ENCODE measurements around the gene TFRC.
"Not testable (repeated sequence)": the region's sequence is repeated elsewhere in the genome, so short reads cannot be mapped to it uniquely, and the experiment has no call there.

The TFRC gene

DNA sequence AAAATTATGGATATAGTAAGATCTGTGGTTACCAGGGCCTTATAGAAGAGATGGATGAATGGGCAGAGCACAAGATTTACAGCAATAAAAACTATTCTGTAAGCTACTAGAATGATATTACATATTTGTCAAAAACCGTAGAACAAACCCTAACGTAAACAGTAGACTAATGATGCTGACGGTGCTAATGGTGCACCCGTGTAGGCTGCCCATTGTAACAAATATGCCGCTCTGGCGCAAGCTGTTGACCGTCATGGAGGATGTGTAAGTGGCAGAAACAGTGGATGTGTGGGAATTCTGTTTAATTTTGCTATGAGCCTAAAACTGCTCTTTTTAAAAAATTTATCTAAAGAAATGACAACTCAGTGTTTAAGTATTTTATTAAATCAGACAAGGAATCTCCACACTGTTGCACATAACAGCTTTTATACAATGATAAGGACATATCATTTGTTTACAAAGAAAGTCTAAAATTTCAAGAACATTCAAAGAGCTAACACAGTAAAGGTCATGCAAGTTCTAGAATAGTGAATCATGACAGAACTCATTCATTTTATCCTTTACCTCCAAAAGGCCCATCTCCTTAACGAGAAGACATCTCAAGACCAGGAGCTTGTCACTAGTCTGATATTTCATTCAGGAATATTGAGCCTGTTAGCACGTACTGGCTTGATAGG, 32.8 kb downstream of the TFRC start:
- H3K36me3 Mint-ChIP-seq (ENCODE audit: low read depth), result peaks cover 89% of the 10 kb centered on the region
- H3K4me1 Mint-ChIP-seq (ENCODE audit: low read depth), result peaks cover 6% of the 10 kb centered on the region
- no peak overlapping the region for H3K27ac Mint-ChIP-seq
- intact Hi-C loops (cut with micrococcal nuclease), result no loop called here
- H3K27me3 Mint-ChIP-seq, result no peaks in the 10 kb centered on the region
- H3K4me3 Mint-ChIP-seq, result no peak overlapping the region
- no peaks in the 10 kb centered on the region for H3K9me3 Mint-ChIP-seq

DNA sequence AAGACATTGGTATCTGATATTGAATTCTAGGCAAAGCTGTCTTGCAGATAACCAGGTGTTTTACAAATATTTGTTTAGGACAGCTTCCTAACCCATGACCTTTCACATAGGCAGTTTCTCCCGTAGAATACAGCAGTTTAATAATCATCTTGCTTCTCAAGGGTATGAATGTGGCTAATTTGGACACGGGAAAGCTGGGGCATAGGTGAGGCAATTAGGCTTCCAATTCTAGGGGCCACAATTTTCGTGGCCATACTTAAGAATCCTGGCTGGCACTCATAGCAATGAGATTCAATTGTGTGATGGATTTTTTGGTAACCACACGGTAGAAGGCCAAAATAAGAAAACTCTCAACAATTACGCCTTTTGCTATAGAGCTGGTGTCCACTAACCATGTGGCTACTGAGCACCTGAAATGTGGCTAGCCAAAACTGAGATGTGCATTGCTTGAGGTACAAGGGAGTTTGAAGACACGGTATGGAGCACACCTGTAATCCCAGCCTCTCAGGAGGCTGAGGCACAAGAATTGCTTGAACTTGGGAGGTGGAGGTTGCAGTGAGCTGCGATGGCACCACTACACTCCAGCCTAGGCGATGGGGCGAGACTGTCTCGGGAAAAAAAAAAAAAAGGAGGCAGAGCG, 34.4 kb downstream of the TFRC start:
- intact Hi-C loops (cut with micrococcal nuclease), result no loop called here
- no peak overlapping the region for H3K27ac Mint-ChIP-seq
- no peak overlapping the region for H3K4me3 Mint-ChIP-seq
- H3K27me3 Mint-ChIP-seq, result no peaks in the 10 kb centered on the region
- H3K4me1 Mint-ChIP-seq (ENCODE audit: low read depth), result peaks cover 3% of the 10 kb centered on the region
- H3K36me3 Mint-ChIP-seq (ENCODE audit: low read depth), result peaks cover 74% of the 10 kb centered on the region
- no peaks in the 10 kb centered on the region for H3K9me3 Mint-ChIP-seq

DNA sequence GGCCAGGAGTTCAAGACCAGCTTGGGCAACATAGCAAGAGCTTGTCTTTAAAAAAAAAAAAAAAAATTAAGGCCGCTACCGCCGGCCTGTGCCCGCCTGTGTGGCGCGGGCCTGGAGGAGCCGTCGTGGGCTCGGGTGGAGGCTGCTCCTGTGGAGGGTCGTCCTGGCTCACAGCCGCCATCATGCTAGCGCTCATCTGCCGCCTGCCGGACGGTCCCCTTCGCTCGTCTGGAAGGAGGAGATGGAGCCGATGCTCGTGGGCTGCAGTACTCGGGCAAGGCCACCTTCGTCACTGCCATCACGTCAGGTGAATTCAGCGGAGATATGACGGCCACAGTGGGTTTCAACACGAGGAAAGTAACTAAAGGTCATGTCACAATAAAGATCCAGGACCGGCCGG, 37.4 kb downstream of the TFRC start:
- H3K4me3 Mint-ChIP-seq, result no peak overlapping the region
- H3K27me3 Mint-ChIP-seq, result no peaks in the 10 kb centered on the region
- no peaks in the 10 kb centered on the region for H3K4me1 Mint-ChIP-seq (ENCODE audit: low read depth)
- peaks cover 46% of the 10 kb centered on the region for H3K36me3 Mint-ChIP-seq (ENCODE audit: low read depth)
- intact Hi-C loops (cut with micrococcal nuclease), result no loop called here
- peaks cover 11% of the 10 kb centered on the region for H3K9me3 Mint-ChIP-seq
- H3K27ac Mint-ChIP-seq, result no peak overlapping the region

DNA sequence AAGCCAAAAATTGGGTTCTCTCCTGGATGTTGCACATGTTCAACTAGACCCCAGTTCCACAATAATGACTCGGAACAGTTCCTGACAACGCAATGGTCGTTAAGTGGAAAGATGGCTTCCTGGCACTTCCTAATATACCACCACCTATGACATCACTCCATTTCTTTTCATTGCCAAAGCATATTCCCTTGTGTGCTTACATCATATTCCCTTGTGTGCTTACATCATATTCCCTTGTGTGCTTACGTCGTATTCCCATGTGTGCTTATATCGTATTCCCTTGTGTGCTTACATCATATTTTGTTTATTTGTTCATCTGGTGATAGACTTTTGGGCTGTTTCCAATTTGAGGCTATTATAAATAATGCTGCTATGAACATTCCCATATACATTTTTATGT, 39.2 kb downstream of the TFRC start:
- no peaks in the 10 kb centered on the region for H3K27me3 Mint-ChIP-seq
- no peak overlapping the region for H3K4me3 Mint-ChIP-seq
- H3K9me3 Mint-ChIP-seq, result peaks cover 11% of the 10 kb centered on the region
- H3K27ac Mint-ChIP-seq, result no peak overlapping the region
- peaks cover 28% of the 10 kb centered on the region for H3K36me3 Mint-ChIP-seq (ENCODE audit: low read depth)
- H3K4me1 Mint-ChIP-seq (ENCODE audit: low read depth), result no peaks in the 10 kb centered on the region
- intact Hi-C loops (cut with micrococcal nuclease), result no loop called here

DNA sequence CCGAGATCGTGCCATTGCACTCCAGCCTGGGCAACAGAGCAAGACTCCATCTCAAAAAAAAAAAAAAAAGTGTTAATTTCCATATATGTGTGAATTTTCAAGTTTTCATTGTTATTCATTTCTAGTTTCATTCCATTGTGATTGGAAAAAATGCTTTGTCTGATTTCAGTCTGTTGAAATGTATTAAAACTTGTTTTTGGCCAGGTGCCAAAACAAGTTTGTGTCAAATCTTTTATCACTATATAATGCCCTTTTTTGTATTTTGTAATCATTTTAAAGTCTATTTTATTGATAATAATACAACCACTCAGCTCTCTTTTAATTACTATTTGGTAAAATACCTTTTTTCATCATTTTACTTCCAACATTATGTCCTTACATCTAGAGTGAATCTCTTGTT, 42.5 kb downstream of the TFRC start:
- Mint-ChIP-seq H3K4me1 (ENCODE audit: low read depth) (no peaks in the 10 kb centered on the region), H3K4me3 (no peak overlapping the region), H3K36me3 (ENCODE audit: low read depth) (peaks cover under 1% of the 10 kb centered on the region), H3K27ac (no peak overlapping the region), H3K9me3 (peaks cover 11% of the 10 kb centered on the region), H3K27me3 (no peaks in the 10 kb centered on the region)
- intact Hi-C loops (cut with micrococcal nuclease), result no loop called here

DNA sequence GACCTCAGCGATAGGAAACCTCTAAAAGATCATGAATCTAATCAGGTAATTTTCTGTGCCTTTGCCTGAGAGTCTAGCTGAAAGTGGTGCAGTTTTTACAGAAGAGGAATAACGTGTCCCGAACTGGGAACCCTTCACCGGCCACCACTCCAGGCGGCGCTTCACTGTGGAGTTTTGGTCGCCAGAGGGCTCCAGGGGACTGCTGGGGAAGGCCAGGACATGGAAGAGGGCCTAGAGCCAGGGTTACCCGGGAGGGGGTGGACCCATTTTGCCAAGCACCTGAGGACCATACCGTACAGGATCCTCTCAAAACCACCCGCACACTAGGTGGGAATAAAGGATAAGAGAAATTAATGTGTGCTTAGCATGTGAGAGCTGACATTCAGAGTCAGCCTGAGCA, 55.8 kb downstream of the TFRC start:
- H3K4me1 Mint-ChIP-seq (ENCODE audit: low read depth); H3K4me3 Mint-ChIP-seq; H3K9me3 Mint-ChIP-seq; H3K36me3 Mint-ChIP-seq (ENCODE audit: low read depth); intact Hi-C loops (cut with micrococcal nuclease); H3K27ac Mint-ChIP-seq: not testable (repeated sequence)
- peaks cover 17% of the 10 kb centered on the region for H3K27me3 Mint-ChIP-seq

DNA sequence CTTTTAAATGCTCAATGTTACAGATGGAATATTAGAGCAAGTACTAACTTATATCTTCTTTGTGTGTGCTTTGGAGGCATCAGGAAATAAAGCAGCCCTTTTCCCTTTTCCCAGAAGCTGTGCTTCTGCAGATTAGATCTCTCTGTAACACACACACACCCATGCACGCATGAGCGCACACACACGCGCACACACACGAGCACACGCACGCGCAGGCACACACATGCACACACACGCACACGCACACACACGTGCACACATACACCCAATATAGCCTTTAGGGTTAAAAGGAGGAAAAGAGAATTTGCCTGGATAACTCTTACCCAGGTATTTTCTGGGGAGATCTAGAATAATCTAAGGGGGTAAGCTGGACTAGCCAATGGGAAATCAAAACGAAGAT, 56.9 kb downstream of the TFRC start:
- Mint-ChIP-seq H3K27ac (no peak overlapping the region), H3K27me3 (peaks cover 17% of the 10 kb centered on the region), H3K4me3 (no peak overlapping the region), H3K9me3 (no peaks in the 10 kb centered on the region), H3K4me1 (ENCODE audit: low read depth) (peaks cover 6% of the 10 kb centered on the region), H3K36me3 (ENCODE audit: low read depth) (no peaks in the 10 kb centered on the region)
- intact Hi-C loops (cut with micrococcal nuclease), result no loop called here

DNA sequence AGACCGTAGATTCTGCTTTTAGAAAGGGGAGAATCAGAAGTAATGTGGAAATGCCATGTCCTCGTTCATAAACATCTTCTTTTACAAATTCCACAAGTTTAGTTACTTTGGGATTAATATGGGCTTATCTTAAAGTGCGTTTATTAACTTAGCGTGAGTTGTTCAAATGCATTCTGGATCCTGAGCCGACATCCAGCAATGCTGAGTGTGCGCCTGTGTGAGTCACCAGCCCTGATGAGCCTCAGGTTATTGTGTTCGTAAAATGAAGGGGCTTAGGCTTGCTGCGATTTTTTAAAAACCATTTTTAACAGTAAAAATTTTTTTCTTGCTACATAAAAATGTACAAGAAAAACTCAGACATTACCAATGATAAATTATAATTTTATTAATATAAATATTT, 57.9 kb downstream of the TFRC start:
- no peaks in the 10 kb centered on the region for H3K9me3 Mint-ChIP-seq
- no peak overlapping the region for H3K4me3 Mint-ChIP-seq
- no peaks in the 10 kb centered on the region for H3K36me3 Mint-ChIP-seq (ENCODE audit: low read depth)
- H3K27ac Mint-ChIP-seq, result no peak overlapping the region
- H3K4me1 Mint-ChIP-seq (ENCODE audit: low read depth), result peaks cover 11% of the 10 kb centered on the region
- peaks cover 13% of the 10 kb centered on the region for H3K27me3 Mint-ChIP-seq
- intact Hi-C loops (cut with micrococcal nuclease), result no loop called here

DNA sequence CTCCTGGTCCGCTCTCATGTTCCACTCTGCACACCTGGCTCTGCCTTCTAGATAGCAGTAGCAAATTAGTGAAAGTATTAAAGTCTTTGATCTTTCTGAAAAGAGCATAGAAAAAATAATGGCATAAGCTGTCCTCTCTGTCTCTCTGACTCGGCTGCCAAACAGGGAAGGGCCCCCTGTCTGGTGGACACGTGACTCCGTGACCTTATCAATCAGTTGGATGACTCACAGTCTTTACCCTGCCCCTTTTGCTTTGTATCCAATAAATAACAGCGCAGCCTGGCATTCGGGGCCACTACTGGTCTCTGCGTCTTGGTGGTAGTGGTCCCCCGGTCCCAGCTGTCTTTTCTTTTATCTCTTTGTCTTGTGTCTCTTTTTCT, 59.4 kb downstream of the TFRC start:
- intact Hi-C loops (cut with micrococcal nuclease); H3K9me3 Mint-ChIP-seq; H3K4me3 Mint-ChIP-seq; H3K27ac Mint-ChIP-seq; H3K36me3 Mint-ChIP-seq (ENCODE audit: low read depth): not testable (repeated sequence)
- H3K4me1 Mint-ChIP-seq (ENCODE audit: low read depth), result peaks cover 11% of the 10 kb centered on the region
- peaks cover 13% of the 10 kb centered on the region for H3K27me3 Mint-ChIP-seq

DNA sequence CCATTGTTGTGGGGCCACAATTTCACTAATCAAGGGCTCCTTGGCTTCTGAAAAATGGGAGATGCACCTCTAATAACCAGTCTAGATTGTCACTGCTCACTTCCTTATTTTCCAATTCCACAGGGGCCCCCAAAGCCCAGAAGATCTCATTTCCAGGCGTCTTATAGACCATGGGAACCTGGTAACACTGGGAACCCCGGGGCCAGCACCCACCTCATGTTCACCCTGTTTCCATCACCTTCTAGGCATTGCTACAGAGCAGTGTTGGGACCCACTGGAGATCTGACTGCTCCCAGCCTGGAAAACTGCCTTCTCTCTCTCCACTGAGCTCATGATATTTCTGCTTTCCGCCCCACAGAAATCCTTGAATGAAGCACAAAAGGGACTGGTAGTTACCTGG, 61.5 kb downstream of the TFRC start:
- no peaks in the 10 kb centered on the region for H3K36me3 Mint-ChIP-seq (ENCODE audit: low read depth)
- no peak overlapping the region for H3K4me3 Mint-ChIP-seq
- no peaks in the 10 kb centered on the region for H3K9me3 Mint-ChIP-seq
- intact Hi-C loops (cut with micrococcal nuclease), result no loop called here
- H3K27ac Mint-ChIP-seq, result no peak overlapping the region
- peaks cover 11% of the 10 kb centered on the region for H3K4me1 Mint-ChIP-seq (ENCODE audit: low read depth)
- H3K27me3 Mint-ChIP-seq, result peaks cover 11% of the 10 kb centered on the region

DNA sequence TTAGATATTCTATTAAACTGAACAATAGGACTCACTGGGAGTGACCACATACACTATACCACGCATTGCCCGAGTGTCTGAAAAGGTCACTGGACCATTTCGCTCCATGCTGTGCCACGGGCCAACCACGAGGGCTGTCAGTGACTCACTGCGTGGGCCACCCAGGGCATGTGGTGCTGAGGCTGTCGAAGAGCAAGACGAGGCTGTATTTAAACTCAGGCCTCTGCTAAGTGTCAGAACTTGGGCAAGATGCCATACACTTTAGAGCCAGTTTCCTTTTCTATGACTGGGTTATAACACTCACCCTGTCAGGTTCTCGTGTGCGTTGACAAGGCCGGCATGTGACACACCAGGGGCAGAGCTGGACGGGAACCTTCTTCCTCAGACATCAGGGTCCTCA, 62.3 kb downstream of the TFRC start:
- intact Hi-C loops (cut with micrococcal nuclease); H3K9me3 Mint-ChIP-seq; H3K36me3 Mint-ChIP-seq (ENCODE audit: low read depth); H3K4me3 Mint-ChIP-seq; H3K27ac Mint-ChIP-seq: not testable (repeated sequence)
- peaks cover 11% of the 10 kb centered on the region for H3K4me1 Mint-ChIP-seq (ENCODE audit: low read depth)
- peaks cover 11% of the 10 kb centered on the region for H3K27me3 Mint-ChIP-seq

DNA sequence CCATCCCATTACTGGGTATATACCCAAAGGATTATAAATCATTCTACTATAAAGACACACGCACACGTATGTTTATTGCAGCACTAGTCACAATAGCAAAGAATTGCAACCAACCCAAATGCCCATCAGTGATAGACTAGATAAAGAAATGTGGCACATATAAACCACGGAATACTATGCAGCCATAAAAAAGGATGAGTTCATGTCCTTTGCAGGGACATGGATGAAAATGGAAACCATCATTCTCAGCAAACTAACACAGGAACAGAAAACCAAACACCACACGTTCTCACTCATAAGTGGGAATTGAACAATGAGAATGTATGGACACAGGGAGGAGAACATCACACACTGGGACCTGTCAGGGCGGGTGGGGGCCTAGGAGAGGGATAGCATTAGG, 63.7 kb downstream of the TFRC start:
- H3K4me3 Mint-ChIP-seq; H3K27ac Mint-ChIP-seq; H3K36me3 Mint-ChIP-seq (ENCODE audit: low read depth); H3K9me3 Mint-ChIP-seq; intact Hi-C loops (cut with micrococcal nuclease): not testable (repeated sequence)
- H3K4me1 Mint-ChIP-seq (ENCODE audit: low read depth), result peaks cover 11% of the 10 kb centered on the region
- peaks cover 11% of the 10 kb centered on the region for H3K27me3 Mint-ChIP-seq

DNA sequence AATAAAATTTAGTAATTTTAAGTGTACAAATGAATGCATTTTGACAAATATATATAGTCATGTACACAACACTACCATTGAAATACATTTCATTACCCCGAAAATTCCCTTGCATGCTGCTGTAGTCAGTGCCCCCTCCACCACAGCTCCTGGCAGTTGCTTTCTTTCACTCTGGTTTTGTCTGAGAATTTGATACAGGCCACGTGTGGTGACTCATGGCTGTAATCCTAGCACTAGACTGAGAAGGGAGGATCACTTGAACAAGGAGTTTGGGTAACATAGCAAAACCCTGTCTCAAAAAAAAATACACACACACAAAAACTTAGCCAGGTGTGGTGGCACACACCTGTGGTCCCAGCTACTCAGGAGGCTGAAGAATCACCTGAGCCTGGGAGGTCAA, 65.4 kb downstream of the TFRC start:
- Mint-ChIP-seq H3K4me3 (no peak overlapping the region), H3K36me3 (ENCODE audit: low read depth) (no peaks in the 10 kb centered on the region), H3K27me3 (peaks cover 10% of the 10 kb centered on the region), H3K27ac (no peak overlapping the region), H3K4me1 (ENCODE audit: low read depth) (peaks cover 11% of the 10 kb centered on the region), H3K9me3 (no peaks in the 10 kb centered on the region)
- intact Hi-C loops (cut with micrococcal nuclease), result no loop called here

DNA sequence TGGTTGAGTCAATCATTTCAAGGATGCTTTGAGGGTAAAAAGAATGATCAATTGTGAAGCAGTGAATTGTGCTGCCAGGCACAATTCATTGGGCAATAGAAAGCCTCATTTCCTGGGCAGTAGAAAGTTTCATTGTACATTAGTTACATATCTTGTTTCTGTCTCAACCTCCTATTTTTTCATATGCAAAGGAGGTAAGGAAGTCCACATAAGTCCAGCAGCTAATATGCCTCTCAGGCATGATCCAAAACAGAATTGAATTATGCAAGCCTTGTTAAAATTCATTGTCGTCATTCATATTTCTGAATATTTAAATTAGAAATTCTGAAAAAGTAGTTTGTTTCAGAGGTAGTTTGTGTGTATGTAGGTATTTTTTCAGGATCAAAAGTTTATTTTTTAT, 65.8 kb downstream of the TFRC start:
- no peak overlapping the region for H3K27ac Mint-ChIP-seq
- no peaks in the 10 kb centered on the region for H3K9me3 Mint-ChIP-seq
- intact Hi-C loops (cut with micrococcal nuclease), result no loop called here
- H3K36me3 Mint-ChIP-seq (ENCODE audit: low read depth), result no peaks in the 10 kb centered on the region
- H3K27me3 Mint-ChIP-seq, result peaks cover 11% of the 10 kb centered on the region
- peaks cover 11% of the 10 kb centered on the region for H3K4me1 Mint-ChIP-seq (ENCODE audit: low read depth)
- no peak overlapping the region for H3K4me3 Mint-ChIP-seq
